Thyroid gland (tissue), 4 donors: ENCODE data around the gene TRMT1.

Experiments used
- CTCF ChIP-seq, 6 experiments: fragments of 200-600 bp in 3 of 6; fragments of 450-650 bp in 3 of 6; sonication (generic) in 3 of 6; IDR thresholded peaks; one replicate each; pipeline ENCODE4 v1.5.1; 2016 to 2019; ENCODE audit warnings: antibody characterized with exemption in 6 of 6, mild to moderate bottlenecking in 2 of 6, inconsistent platforms in 1 of 6, moderate library complexity in 1 of 6
- POLR2A ChIP-seq, 2 donors: fragments of 450-650 bp; IDR thresholded peaks; one replicate each; pipeline ENCODE4 v1.6.1; 2017; ENCODE audit warnings: antibody characterized with exemption in 2 of 2, mild to moderate bottlenecking in 2 of 2, moderate library complexity in 1 of 2

DNA sequence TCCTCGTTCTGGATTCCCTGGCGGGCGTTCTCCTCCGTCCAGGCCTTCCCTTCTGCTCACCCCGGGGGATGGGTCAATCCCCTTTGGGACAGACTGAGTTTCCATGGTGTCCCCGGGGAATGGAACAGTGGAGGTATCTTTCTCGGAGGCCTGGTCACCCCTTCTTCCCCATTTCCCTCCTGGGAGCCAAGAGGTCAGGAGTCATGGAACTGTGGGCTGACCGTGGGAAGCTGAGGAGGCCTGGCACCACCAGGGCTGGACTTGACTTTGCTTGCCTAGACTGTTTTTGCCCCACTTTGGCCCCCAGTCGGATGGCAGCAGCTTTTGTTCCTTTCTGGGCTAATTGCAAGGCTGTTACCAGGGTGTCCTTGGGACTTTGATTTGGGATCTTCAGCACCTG lies 3.5 kb upstream of the TRMT1 start:
- TF ChIP-seq CTCF (IDR thresholded peaks at IDR 0.05) = no peak
- no peak for TF ChIP-seq POLR2A (IDR thresholded peaks at IDR 0.05)
